HG03097 (cell line): ENCODE data around the gene LEPROT.

Experiments
- ATAC-seq: cut with Tn5 transposase; IDR thresholded peaks from one replicate; pipeline ENCODE4 v1.9.1; 2021; ENCODE audit not compliant: unreplicated experiment, low FRiP score

Gene LEPROT

GRCh38 chr1:65412256-65412983, 8.0 kb upstream of the LEPROT start:
- ATAC-seq, result no peak

- no peak for ATAC-seq
Observed at GRCh38 chr1:65412984-65413375, 7.5 kb upstream of the LEPROT start.

GRCh38 chr1:65414538-65414937, 5.9 kb upstream of the LEPROT start:
- no peak for ATAC-seq

- no peak for ATAC-seq
Observed at GRCh38 chr1:65416767-65417166, 3.7 kb upstream of the LEPROT start.

GRCh38 chr1:65417729-65418128, 2.7 kb upstream of the LEPROT start:
- ATAC-seq, result no peak

GRCh38 chr1:65418522-65419185, 1.8 kb upstream of the LEPROT start:
- ATAC-seq, result no peak

GRCh38 chr1:65419681-65420589, 533 bp upstream of the LEPROT start:
- ATAC-seq, result peak; percentile 96

GRCh38 chr1:65421351-65422025, 1.0 kb downstream of the LEPROT start:
- no peak for ATAC-seq

- no peak for ATAC-seq
Observed at GRCh38 chr1:65422241-65423203, 2.1 kb downstream of the LEPROT start.

GRCh38 chr1:65423884-65424572, 3.6 kb downstream of the LEPROT start:
- no peak for ATAC-seq

- ATAC-seq, result no peak
Observed at GRCh38 chr1:65424573-65424889, 4.1 kb downstream of the LEPROT start.

GRCh38 chr1:65425006-65425405, 4.5 kb downstream of the LEPROT start:
- ATAC-seq, result no peak

GRCh38 chr1:65425697-65426096, 5.2 kb downstream of the LEPROT start:
- ATAC-seq, result no peak

- no peak for ATAC-seq
Observed at GRCh38 chr1:65429078-65429477, 8.6 kb downstream of the LEPROT start.

GRCh38 chr1:65429806-65430205, 9.3 kb downstream of the LEPROT start:
- ATAC-seq, result no peak

GRCh38 chr1:65431111-65431705, 10.7 kb downstream of the LEPROT start:
- no peak for ATAC-seq

- ATAC-seq, result no peak
Observed at GRCh38 chr1:65432918-65433317, 12.4 kb downstream of the LEPROT start.

- no peak for ATAC-seq
Observed at GRCh38 chr1:65434255-65434654, 13.8 kb downstream of the LEPROT start.

- ATAC-seq, result no peak
Observed at GRCh38 chr1:65434760-65435159, 14.3 kb downstream of the LEPROT start.
